Stimulated activated memory B cell treated with anti-CD40 and anti-IgM and Interleukin-4, amounts not matched to agents 10 μg/mL and 1 μg/mL and 100 μg/mL, for 72 hours (primary cell): ENCODE data around the gene NFKB1.

Experiments
- ATAC-seq: fragments of 150-1000 bp; cut with Tn5 transposase; 2 replicates; pipeline ENCODE4 v1.10.0; 2021
- H3K27ac Mint-ChIP-seq: one replicate; pipeline ENCODE4 v1.8.0; 2022; ENCODE audit warnings: mild to moderate bottlenecking, mixed read lengths
- H3K27me3 Mint-ChIP-seq: one replicate; pipeline ENCODE4 v1.8.0; 2022; ENCODE audit warnings: mixed read lengths
- H3K36me3 Mint-ChIP-seq: one replicate; pipeline ENCODE4 v1.8.0; 2022; ENCODE audit warnings: mixed read lengths
- H3K4me1 Mint-ChIP-seq: one replicate; pipeline ENCODE4 v1.8.0; 2022; ENCODE audit warnings: mixed read lengths
- H3K4me3 Mint-ChIP-seq: one replicate; pipeline ENCODE4 v1.8.0; 2022; ENCODE audit warnings: mild to moderate bottlenecking, moderate library complexity, mixed read lengths
- H3K9me3 Mint-ChIP-seq: one replicate; pipeline ENCODE4 v1.8.0; 2022; ENCODE audit warnings: mixed read lengths

NFKB1 gene

DNA sequence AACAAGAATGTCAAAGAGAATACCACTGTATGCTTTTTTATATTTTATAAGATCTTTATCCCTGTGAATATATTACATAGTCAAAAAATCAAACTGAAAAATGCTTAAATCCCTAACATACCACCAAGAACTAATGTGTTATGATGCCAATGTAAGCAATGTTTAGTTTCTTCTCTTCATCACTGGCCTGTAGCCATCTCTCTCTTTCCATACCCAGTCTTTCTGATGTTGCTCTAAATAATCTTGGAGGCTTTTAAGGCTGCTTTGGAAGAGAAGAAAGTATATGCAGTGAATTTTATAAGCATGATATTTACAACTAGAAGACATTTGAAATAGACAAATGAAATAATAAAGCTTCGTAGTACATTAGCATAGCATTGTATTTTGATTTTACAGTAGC lies 82.9 kb downstream of the NFKB1 start:
- Mint-ChIP-seq H3K4me3 (no peak overlapping the region), H3K4me1 (peaks cover 28% of the 10 kb centered on the region), H3K36me3 (peaks cover 60% of the 10 kb centered on the region), H3K9me3 (no peaks in the 10 kb centered on the region), H3K27me3 (no peaks in the 10 kb centered on the region), H3K27ac (no peak overlapping the region)
- no peak for ATAC-seq

DNA sequence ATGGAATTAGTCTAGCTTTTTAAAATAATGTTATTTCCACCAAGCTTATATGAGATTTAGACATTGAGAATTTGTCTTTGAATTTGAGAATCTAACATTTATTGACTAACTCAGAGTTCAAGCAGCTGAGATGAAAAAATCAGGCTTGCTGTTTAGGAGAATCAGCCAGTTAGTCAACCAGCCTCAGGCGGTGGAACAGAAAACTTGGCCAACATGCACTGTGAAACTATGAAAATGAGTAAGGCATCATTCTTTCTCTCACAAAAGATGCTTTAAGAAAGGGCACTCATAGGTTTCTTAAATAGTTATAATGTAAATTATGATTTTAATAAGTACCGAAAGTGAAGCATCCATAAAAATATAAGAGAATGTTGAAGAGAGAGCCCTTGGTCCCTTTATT lies 84.2 kb downstream of the NFKB1 start:
- no peaks in the 10 kb centered on the region for H3K9me3 Mint-ChIP-seq
- no peak overlapping the region for H3K4me3 Mint-ChIP-seq
- ATAC-seq, result no peak
- H3K27me3 Mint-ChIP-seq, result no peaks in the 10 kb centered on the region
- H3K4me1 Mint-ChIP-seq, result peaks cover 36% of the 10 kb centered on the region
- H3K27ac Mint-ChIP-seq, result peak overlapping the region; percentile 70
- H3K36me3 Mint-ChIP-seq, result peaks cover 72% of the 10 kb centered on the region

DNA sequence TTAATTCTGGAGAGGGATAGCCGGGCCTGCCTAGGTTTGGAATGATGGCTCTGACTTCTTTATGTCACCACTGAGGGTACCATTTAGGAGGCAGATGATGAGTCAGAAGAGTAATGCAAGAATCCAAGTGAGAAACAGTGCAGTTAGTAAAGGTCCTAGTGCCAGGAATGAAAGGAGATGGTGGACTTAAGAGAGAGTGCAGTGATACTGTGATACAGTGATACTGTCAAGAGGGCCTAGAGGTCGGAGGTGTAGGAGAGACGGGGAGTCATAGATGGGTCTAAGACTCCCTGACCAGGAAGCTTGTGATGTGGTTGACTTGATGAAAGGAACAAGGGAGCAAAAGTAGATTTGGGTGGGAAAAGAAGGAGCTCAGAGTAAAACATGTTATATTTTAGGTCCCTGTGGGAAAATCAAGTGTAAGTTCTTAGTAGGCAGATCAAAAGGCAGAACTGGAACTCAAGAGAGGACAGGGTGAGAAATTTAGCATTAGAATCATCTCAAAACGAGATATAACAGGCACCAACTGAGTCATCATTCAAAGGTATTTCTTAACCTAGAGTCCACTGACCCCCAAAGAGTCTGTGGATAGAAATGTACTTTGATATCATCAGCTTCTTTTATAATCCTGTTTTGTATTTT lies 85.0 kb downstream of the NFKB1 start:
- Mint-ChIP-seq H3K27ac (peak overlapping the region; percentile 70), H3K4me3 (no peak overlapping the region), H3K9me3 (no peaks in the 10 kb centered on the region), H3K36me3 (peaks cover 80% of the 10 kb centered on the region), H3K4me1 (peaks cover 36% of the 10 kb centered on the region), H3K27me3 (no peaks in the 10 kb centered on the region)
- peak; percentile 76 for ATAC-seq

DNA sequence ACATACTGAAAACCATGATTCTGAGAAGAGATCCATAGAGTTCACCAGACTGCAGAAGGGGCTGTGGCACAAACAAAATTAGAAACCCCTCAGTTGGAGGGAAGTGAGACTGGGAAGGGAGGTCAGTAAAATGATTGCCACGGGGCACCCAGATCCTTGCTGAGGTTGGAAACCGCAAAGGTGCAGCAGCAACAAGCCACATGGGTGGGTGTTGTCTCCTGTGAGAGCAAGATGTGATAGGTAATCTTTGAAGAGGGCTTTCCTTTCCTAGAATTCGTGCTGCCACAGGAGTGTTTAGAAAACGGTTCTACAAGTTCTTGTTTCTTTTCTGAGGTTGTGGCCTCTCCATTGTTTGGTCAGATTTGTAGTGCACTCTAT lies 85.5 kb downstream of the NFKB1 start:
- H3K4me3 Mint-ChIP-seq, result no peak overlapping the region
- peaks cover 40% of the 10 kb centered on the region for H3K4me1 Mint-ChIP-seq
- H3K27ac Mint-ChIP-seq, result peak overlapping the region; percentile 70
- peaks cover 82% of the 10 kb centered on the region for H3K36me3 Mint-ChIP-seq
- H3K27me3 Mint-ChIP-seq, result no peaks in the 10 kb centered on the region
- no peaks in the 10 kb centered on the region for H3K9me3 Mint-ChIP-seq
- ATAC-seq, result peak; percentile 70

DNA sequence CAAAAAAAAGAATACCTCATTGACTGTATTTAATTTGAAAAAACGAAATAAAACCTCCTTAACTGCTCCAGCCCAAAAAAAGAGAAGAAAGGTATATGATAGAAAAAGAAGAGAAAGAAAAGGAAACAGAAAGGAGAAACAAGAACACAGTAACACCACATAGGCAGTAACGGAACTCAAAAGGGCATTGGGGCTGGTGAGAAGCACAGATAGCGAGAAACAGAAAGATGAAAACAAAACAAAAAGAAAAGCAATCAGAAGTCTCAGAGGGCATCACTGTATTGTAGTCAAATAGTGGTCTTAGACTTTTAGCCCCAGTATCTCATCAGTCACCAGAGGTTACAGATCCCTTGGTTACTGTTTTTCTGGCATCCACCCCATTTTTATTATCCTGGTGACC lies 88.6 kb downstream of the NFKB1 start:
- no peaks in the 10 kb centered on the region for H3K9me3 Mint-ChIP-seq
- H3K4me3 Mint-ChIP-seq, result no peak overlapping the region
- no peak for ATAC-seq

DNA sequence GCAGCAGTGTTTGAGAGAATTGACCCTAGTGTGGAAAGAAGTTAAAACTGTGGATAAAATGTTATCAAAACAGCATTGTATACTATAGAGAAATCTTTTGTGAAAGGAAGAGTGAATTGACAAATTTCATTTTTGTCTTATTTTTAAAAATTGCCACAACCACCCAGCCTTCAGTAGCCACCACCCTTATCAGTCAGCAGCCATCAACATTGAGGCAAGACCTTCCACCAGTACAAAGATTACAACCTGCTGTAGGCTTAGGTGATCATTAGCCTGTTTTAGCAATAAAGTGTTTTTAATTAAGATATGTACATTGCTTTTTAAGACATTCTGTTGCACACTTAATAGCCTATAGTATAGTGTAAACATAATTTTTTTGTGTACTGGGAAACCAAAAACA lies 91.1 kb downstream of the NFKB1 start:
- Mint-ChIP-seq H3K36me3 (peaks cover 87% of the 10 kb centered on the region), H3K27me3 (no peaks in the 10 kb centered on the region), H3K4me3 (no peak overlapping the region), H3K9me3 (no peaks in the 10 kb centered on the region), H3K4me1 (peaks cover 54% of the 10 kb centered on the region), H3K27ac (peak overlapping the region; percentile 80)
- ATAC-seq, result no peak

More for the DNA sequence above, 88.6 kb downstream of the NFKB1 start:
- Mint-ChIP-seq H3K36me3 (peaks cover 89% of the 10 kb centered on the region), H3K27me3 (no peaks in the 10 kb centered on the region), H3K4me1 (peaks cover 63% of the 10 kb centered on the region), H3K27ac (peak overlapping the region; percentile 42)

DNA sequence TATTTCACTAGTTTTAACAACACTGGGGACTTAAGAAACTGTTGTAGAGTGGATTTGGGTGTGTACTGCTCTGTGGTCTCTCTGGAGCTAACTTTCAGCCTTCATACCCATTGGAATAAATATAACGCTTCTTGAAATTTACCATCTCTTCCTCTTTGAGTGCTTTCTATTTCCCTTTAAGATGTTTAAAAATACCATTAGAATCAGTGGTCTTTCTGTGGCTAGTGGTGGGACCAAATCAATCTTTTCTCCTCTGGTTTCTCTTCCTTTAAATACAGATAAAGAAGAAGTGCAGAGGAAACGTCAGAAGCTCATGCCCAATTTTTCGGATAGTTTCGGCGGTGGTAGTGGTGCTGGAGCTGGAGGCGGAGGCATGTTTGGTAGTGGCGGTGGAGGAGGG lies 92.0 kb downstream of the NFKB1 start:
- H3K36me3 Mint-ChIP-seq, result peaks cover 87% of the 10 kb centered on the region
- H3K4me1 Mint-ChIP-seq, result peaks cover 58% of the 10 kb centered on the region
- H3K27ac Mint-ChIP-seq, result peak overlapping the region; percentile 80
- no peak for ATAC-seq
- H3K27me3 Mint-ChIP-seq, result no peaks in the 10 kb centered on the region
- H3K4me3 Mint-ChIP-seq, result no peak overlapping the region
- no peaks in the 10 kb centered on the region for H3K9me3 Mint-ChIP-seq

DNA sequence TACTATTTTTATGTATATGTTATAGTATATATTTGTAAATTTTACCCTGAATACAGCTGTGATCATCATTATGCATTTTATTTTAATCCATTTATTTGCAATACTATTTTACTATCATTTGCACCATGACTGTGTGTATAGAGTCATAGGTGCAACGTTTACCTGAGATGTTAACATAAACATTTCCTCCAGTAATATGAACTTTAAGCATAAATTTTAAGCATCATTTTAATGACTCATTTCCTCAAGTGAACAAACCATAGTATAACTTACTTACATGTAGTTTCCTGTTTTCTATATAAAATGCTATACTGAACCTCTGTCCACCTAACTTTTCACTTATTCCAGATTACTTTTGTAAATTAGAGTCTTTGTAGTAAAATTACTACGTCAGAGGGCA lies 92.8 kb downstream of the NFKB1 start:
- Mint-ChIP-seq H3K27me3 (no peaks in the 10 kb centered on the region), H3K4me1 (peaks cover 65% of the 10 kb centered on the region), H3K4me3 (no peak overlapping the region), H3K36me3 (peaks cover 92% of the 10 kb centered on the region), H3K27ac (peak overlapping the region; percentile 42), H3K9me3 (no peaks in the 10 kb centered on the region)
- ATAC-seq, result no peak

DNA sequence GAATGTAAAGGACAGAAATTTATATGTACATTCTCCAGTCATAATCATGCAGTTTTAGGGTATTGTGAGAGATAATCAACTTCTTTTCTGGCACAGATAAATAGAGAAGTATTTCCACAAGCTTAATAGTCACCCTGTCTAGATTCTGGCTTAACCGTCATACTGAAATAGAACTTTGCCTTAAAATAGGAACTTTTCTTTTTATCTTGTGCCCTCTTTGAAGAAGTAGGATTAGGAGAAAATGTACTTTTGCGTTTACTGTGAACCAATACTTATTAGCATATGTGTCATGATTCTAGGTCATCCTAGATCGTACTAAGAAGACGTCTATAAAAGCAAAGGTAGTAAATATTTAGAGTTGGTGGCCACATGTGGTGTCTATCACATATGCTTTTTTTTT lies 95.4 kb downstream of the NFKB1 start:
- no peaks in the 10 kb centered on the region for H3K27me3 Mint-ChIP-seq
- no peak for ATAC-seq
- peak overlapping the region; percentile 94 for H3K27ac Mint-ChIP-seq

DNA sequence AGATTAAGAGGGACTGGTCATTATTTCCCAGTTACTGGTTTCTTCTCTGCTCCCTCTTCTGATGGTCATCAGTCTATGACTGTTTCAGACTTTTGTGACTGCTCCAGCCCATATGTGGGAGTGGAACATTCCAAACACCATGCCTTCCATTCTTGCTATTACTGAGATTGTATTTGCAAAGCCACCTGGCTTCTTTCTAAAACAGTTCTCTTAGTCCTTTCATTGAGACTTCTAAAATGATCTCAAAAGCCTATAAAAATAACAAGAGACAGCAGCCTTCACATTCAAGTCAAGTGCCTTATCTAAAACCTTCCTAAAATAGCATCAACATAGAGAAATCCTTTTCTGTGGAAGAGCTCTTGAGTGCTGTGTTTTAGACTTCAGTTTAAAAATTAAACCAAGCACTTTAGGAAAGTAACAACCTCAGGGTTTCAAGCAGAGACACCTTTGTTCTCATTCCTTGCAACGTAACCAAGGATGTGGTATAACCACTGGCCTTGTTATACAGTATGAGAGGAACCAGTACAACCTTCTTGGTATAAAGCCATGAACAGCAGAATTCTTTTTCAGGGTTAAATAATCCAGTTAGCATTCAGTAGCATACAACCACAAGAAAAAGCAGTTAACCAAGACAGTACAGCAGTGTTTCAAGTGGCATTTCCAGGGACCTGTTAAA lies 97.1 kb downstream of the NFKB1 start:
- H3K27me3 Mint-ChIP-seq, result no peaks in the 10 kb centered on the region
- H3K4me1 Mint-ChIP-seq, result peaks cover 45% of the 10 kb centered on the region
- peak overlapping the region; percentile 50 for H3K4me3 Mint-ChIP-seq
- peak overlapping the region; percentile 94 for H3K27ac Mint-ChIP-seq
- ATAC-seq, result peak; percentile 84
- H3K36me3 Mint-ChIP-seq, result peaks cover 81% of the 10 kb centered on the region
- no peaks in the 10 kb centered on the region for H3K9me3 Mint-ChIP-seq

More for the DNA sequence above, 95.4 kb downstream of the NFKB1 start:
- Mint-ChIP-seq H3K36me3 (peaks cover 90% of the 10 kb centered on the region), H3K9me3 (no peaks in the 10 kb centered on the region), H3K4me1 (peaks cover 61% of the 10 kb centered on the region), H3K4me3 (no peak overlapping the region)

DNA sequence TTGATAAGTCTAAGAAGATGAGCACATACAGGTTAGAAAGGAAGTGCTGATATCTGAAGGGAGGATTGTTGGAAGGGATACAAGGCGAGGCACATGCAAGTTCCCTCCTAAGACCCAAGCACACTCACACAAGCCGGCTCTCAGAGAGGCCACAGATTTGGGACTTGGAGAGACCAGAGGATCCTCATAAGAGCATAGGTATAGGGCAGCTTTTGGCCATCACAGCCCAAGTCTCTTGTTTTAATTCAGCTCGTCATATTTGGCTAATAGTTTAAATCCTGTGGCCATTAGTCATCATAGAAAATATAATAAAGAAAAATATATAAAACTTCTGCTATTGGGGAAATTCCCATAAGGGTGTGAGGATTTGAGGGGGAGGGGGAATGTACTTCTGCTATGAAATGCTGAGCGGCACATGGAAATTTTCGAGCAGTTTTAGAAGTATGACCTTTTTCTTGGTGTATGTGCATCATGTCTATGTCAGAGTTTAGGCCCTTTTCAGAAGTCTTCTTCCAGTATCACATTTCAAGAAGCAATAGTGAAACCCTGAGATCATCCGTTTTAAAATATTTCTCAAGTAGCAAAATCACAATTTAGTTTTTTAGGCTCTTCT lies 97.7 kb downstream of the NFKB1 start:
- Mint-ChIP-seq H3K4me3 (peak overlapping the region; percentile 50), H3K27ac (peak overlapping the region; percentile 94), H3K9me3 (no peaks in the 10 kb centered on the region), H3K27me3 (no peaks in the 10 kb centered on the region), H3K36me3 (peaks cover 82% of the 10 kb centered on the region), H3K4me1 (peaks cover 42% of the 10 kb centered on the region)
- ATAC-seq, result peak; percentile 85

DNA sequence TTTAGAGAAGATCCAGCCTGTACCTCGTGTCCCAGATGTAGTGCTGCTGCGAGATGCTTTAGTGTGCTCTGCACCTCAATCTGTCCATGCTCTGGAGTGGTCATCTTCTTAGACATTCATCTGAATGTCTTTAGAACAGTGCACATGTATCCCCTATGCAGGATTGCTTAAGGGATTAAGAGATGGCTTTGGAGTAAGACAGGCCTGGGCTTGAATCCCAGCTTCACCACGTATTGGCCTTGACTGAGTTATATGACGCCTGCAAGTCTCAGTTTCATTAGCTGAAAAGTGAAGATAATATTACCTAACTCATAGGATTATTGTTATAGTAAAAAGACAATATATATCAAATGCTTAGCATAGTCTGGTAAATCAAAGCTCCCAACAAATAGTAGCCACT lies 98.3 kb downstream of the NFKB1 start:
- H3K27me3 Mint-ChIP-seq, result no peaks in the 10 kb centered on the region
- peaks cover 80% of the 10 kb centered on the region for H3K36me3 Mint-ChIP-seq
- peak overlapping the region; percentile 23 for H3K4me3 Mint-ChIP-seq
- H3K9me3 Mint-ChIP-seq, result no peaks in the 10 kb centered on the region
- no peak for ATAC-seq
- H3K27ac Mint-ChIP-seq, result peak overlapping the region; percentile 94
- peaks cover 39% of the 10 kb centered on the region for H3K4me1 Mint-ChIP-seq

DNA sequence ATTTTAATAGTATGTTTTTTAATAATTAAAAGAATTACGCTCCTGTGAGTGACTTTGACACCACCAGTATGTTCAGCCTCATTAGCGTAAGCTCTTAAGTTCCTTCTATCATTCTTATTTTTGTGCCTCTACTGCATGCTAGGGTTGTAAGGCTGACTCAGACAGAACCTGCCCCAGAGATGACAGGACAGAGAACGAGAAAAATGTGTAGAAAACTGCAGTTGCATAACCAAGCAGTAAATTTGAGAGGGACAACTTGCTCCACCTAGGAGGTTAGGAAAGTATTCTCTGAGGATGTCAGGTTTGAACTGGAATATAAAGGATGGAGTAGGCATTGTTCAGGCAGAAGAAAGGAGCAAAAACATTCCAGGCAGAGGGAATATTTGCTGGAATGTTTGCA lies 98.7 kb downstream of the NFKB1 start:
- peaks cover 81% of the 10 kb centered on the region for H3K36me3 Mint-ChIP-seq
- no peak for ATAC-seq
- no peaks in the 10 kb centered on the region for H3K27me3 Mint-ChIP-seq
- no peak overlapping the region for H3K4me3 Mint-ChIP-seq
- H3K4me1 Mint-ChIP-seq, result peaks cover 37% of the 10 kb centered on the region
- peak overlapping the region; percentile 94 for H3K27ac Mint-ChIP-seq
- no peaks in the 10 kb centered on the region for H3K9me3 Mint-ChIP-seq

DNA sequence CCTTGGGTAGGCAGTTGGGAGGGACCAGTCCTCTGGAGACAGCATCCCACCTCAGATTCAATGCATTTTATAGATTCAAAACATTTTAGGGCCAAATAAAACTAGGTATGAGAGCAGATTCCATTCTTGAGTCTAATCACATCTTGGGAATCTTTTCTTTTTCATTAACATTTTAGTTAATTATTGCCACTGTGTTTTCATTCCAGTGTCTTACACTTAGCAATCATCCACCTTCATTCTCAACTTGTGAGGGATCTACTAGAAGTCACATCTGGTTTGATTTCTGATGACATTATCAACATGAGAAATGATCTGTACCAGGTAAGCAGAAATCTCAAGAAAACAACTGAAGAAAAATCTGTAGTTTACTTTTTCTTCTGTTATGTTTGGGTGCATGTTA lies 99.5 kb downstream of the NFKB1 start:
- no peak overlapping the region for H3K4me3 Mint-ChIP-seq
- H3K27me3 Mint-ChIP-seq, result no peaks in the 10 kb centered on the region
- H3K27ac Mint-ChIP-seq, result peak overlapping the region; percentile 94
- H3K4me1 Mint-ChIP-seq, result peaks cover 37% of the 10 kb centered on the region
- peaks cover 80% of the 10 kb centered on the region for H3K36me3 Mint-ChIP-seq
- no peak for ATAC-seq
- H3K9me3 Mint-ChIP-seq, result no peaks in the 10 kb centered on the region

DNA sequence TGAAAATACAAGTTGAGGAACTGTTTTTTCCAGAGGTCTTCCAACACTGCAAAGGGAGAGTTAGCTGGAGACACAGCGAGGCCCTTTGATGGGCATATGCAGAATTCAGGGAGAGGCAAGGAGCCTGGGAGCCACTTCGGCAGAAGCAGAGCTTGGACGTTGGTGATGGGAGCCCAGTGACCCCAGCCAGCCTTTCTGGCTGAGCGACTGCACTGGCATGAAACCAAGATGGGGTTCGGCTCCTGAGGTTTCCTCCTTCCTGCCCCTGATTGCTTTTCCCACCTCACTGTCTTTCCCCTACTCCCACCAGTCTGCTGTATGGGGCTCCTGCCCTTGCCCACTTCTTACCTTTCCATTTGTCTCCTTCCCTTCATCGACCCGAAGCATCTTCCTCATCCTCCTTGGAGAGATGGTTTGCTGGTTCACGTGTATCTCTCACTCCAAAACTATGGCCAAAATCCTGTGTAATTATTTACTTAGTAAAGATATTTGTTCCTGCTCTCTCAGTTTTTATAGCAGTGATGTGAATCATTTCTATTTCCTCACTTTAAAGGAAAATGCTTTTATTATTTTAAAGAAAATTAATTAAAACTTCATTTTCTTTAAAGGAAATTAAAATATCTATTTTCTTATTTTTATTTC lies 100.5 kb downstream of the NFKB1 start:
- Mint-ChIP-seq H3K4me1 (peaks cover 29% of the 10 kb centered on the region), H3K27ac (peak overlapping the region; percentile 94), H3K36me3 (peaks cover 75% of the 10 kb centered on the region), H3K27me3 (no peaks in the 10 kb centered on the region), H3K9me3 (no peaks in the 10 kb centered on the region), H3K4me3 (no peak overlapping the region)
- no peak for ATAC-seq
